T-helper 1 cell treated with Interleukin-12 subunit alpha and Interleukin-12 subunit beta and Interleukin-4 antibody, amounts not matched to agents 30 ng/mL and 1 ng/mL, for 36 hours (primary cell): ENCODE data around the gene JAK1. TPM values are rescaled to one million over a fixed set of nuclear protein-coding genes. Genes with fewer than 3 reads are reported as not detected.
"Not testable (repeated sequence)": the region's sequence is repeated elsewhere in the genome, so short reads cannot be mapped to it uniquely, and the experiment has no call there.

Source experiments
- intact Hi-C: fragments of 100-400 bp; cut with micrococcal nuclease; formaldehyde crosslinking; loops from one replicate; pipeline ENCODE4 v1.15.1; 2024
- total RNA-seq: library from RNA; stranded (reverse); gene quantifications from 2 replicates; pipeline ENCODE4 v1.2.3, GENCODE V29; 2022

Gene JAK1
- total RNA-seq, 1 donor from 2014 or later: 206 TPM

GRCh38 chr1:64953241-64953640, 13.1 kb downstream of the JAK1 start:
- intact Hi-C loops: no loop called here

GRCh38 chr1:64950284-64950809, 16.0 kb downstream of the JAK1 start:
- intact Hi-C loops: no loop called here

- intact Hi-C loops: loop anchor here (1.0 kb wide), 2 partner anchors 8 to 16 kb away; no protein-coding TSS in a partner anchor
These were observed 17.2 kb downstream of the JAK1 start for GRCh38 chr1:64948905-64949833.

- intact Hi-C loops: no loop called here
These were observed 18.1 kb downstream of the JAK1 start for GRCh38 chr1:64948216-64948615.

- intact Hi-C loops: no loop called here
These were observed 19.4 kb downstream of the JAK1 start for GRCh38 chr1:64946916-64947315.

- intact Hi-C loops: no loop called here
These were observed 21.4 kb downstream of the JAK1 start for GRCh38 chr1:64944913-64945312.

GRCh38 chr1:64942675-64943074, 23.7 kb downstream of the JAK1 start:
- intact Hi-C loops: loop anchor here (2.0 kb wide), 1 partner anchor 14 kb away; no protein-coding TSS in a partner anchor

- intact Hi-C loops: loop anchor here (2.0 kb wide), 1 partner anchor 15 kb away; no protein-coding TSS in a partner anchor
These were observed 24.2 kb downstream of the JAK1 start for GRCh38 chr1:64942118-64942517.

GRCh38 chr1:64941461-64942117, 24.8 kb downstream of the JAK1 start:
- intact Hi-C loops: loop anchor here (2.0 kb wide), 1 partner anchor 15 kb away; no protein-coding TSS in a partner anchor

- intact Hi-C loops: no loop called here
These were observed 26.3 kb downstream of the JAK1 start for GRCh38 chr1:64940025-64940424.

GRCh38 chr1:64938991-64939390, 27.4 kb downstream of the JAK1 start:
- intact Hi-C loops: no loop called here

- intact Hi-C loops: no loop called here
These were observed 29.4 kb downstream of the JAK1 start for GRCh38 chr1:64936956-64937355.

GRCh38 chr1:64935551-64936155, 30.7 kb downstream of the JAK1 start:
- intact Hi-C loops: no loop called here

GRCh38 chr1:64934878-64935275, 31.5 kb downstream of the JAK1 start:
- intact Hi-C loops: no loop called here

- intact Hi-C loops: no loop called here
These were observed 32.1 kb downstream of the JAK1 start for GRCh38 chr1:64934115-64934877.

GRCh38 chr1:64933296-64934070, 32.9 kb downstream of the JAK1 start:
- intact Hi-C loops: no loop called here

- intact Hi-C loops: no loop called here
These were observed 33.4 kb downstream of the JAK1 start for GRCh38 chr1:64932962-64933295.

GRCh38 chr1:64930640-64931039, 35.7 kb downstream of the JAK1 start:
- intact Hi-C loops: not testable (repeated sequence)

- intact Hi-C loops: no loop called here
These were observed 37.1 kb downstream of the JAK1 start for GRCh38 chr1:64929221-64929620.

GRCh38 chr1:64928325-64928724, 38.0 kb downstream of the JAK1 start:
- intact Hi-C loops: no loop called here
